ENCODE measurements around the gene PRMT7.

DNA sequence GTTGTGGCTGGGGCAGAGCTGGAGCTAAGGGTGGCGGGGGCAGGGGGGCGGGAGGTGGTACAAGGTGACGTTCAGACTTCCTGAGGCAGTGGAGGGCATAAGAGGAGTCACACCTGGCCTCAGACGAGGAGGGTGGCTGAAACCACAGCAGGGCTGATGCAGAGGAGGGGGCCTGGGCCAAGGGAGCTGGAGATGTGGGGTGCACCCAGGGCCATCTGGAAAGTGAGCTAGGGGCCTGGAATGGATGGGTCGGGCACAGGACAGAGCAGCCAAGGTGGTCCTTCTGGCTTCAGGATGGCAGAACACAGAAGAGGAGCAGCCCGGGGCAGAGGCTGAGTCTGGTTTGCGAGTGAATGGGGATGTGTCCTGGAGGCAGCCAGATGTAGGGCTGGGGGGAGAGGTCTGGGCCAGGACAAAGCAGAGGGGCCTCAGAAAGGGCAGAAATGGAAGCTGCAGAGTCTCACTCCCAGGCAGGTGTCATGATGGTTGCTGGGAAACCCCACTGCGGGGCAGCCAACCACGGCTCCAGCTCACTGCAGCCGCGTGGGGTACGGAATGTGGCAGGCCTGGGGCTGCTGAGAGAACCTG lies 57.6 kb downstream of the PRMT7 start:
- TF ChIP-seq POLR2AphosphoS5 (IDR thresholded peaks at IDR 0.05) (no peak), EZH2 (IDR thresholded peaks at IDR 0.05; ENCODE audit: borderline replicate concordance, insufficient read depth, low read length, poor library complexity, severe bottlenecking) (no peak), SMC3 (conservative IDR thresholded peaks at IDR 0.05; ENCODE audit: poor library complexity) (no peak)
- TF ChIP-seq, protein P1, sequence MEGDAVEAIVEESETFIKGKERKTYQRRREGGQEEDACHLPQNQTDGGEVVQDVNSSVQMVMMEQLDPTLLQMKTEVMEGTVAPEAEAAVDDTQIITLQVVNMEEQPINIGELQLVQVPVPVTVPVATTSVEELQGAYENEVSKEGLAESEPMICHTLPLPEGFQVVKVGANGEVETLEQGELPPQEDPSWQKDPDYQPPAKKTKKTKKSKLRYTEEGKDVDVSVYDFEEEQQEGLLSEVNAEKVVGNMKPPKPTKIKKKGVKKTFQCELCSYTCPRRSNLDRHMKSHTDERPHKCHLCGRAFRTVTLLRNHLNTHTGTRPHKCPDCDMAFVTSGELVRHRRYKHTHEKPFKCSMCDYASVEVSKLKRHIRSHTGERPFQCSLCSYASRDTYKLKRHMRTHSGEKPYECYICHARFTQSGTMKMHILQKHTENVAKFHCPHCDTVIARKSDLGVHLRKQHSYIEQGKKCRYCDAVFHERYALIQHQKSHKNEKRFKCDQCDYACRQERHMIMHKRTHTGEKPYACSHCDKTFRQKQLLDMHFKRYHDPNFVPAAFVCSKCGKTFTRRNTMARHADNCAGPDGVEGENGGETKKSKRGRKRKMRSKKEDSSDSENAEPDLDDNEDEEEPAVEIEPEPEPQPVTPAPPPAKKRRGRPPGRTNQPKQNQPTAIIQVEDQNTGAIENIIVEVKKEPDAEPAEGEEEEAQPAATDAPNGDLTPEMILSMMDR (IDR thresholded peaks at IDR 0.05; ENCODE audit: poor library complexity, severe bottlenecking) = no peak
